ENCODE measurements around the gene IL10.

DNA sequence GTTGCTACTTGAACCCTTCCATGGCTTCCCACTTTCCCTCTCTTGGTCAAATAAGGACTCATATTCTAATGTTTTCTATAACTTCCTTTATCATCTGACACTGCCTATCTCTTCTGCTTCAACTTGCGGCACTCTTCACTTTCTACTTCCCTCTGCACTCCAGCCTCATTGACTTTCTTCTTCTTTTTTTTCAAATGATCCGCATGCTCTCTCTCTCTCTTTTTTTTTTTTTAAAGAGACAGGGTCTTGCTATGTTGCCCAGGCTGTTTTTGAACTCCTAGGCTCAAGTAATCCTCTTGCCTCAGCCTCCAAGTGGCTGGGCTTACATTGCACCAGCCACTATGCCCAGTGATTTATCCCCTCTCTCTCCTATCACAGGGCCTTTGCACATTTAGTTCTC lies 7.3 kb upstream of the IL10 start:
- TF ChIP-seq EZH2 (IDR thresholded peaks at IDR 0.05; ENCODE audit: low read length) = no peak
- TF ChIP-seq, protein P1, sequence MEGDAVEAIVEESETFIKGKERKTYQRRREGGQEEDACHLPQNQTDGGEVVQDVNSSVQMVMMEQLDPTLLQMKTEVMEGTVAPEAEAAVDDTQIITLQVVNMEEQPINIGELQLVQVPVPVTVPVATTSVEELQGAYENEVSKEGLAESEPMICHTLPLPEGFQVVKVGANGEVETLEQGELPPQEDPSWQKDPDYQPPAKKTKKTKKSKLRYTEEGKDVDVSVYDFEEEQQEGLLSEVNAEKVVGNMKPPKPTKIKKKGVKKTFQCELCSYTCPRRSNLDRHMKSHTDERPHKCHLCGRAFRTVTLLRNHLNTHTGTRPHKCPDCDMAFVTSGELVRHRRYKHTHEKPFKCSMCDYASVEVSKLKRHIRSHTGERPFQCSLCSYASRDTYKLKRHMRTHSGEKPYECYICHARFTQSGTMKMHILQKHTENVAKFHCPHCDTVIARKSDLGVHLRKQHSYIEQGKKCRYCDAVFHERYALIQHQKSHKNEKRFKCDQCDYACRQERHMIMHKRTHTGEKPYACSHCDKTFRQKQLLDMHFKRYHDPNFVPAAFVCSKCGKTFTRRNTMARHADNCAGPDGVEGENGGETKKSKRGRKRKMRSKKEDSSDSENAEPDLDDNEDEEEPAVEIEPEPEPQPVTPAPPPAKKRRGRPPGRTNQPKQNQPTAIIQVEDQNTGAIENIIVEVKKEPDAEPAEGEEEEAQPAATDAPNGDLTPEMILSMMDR (optimal IDR thresholded peaks at IDR 0.05 in 1 of 3, IDR thresholded peaks at IDR 0.05 in 1 of 3, conservative IDR thresholded peaks at IDR 0.05 in 1 of 3; ENCODE audit: extremely low read depth in 1 of 3, insufficient read depth in 2 of 3, low read length in 3 of 3) = no peak

Data from keratinocyte (primary cell).